SU-DHL-6 (cell line): Measurements from ENCODE around the gene CCDC85C.

Source experiments
- H2AFZ ChIP-seq: fragments of 200-600 bp; sonication (generic); 2 replicates; pipeline ENCODE4 v1.6.1; 2014; ENCODE audit warnings: low read depth, mild to moderate bottlenecking, moderate library complexity, mixed read lengths, antibody characterized with exemption, low read length; ENCODE audit not compliant: severe bottlenecking
- H3F3A ChIP-seq: fragments of 200-600 bp; shearing (Covaris generic); 2 replicates; pipeline ENCODE4 v1.6.0; 2016; ENCODE audit warnings: antibody characterized with exemption, mild to moderate bottlenecking; ENCODE audit not compliant: insufficient read depth
- H3K27ac ChIP-seq: fragments of 200-600 bp; sonication (generic); 2 replicates; pipeline ENCODE4 v1.5.1; 2016; ENCODE audit warnings: low read depth, mild to moderate bottlenecking, low read length, moderate library complexity, mixed read lengths
- H3K27me3 ChIP-seq: fragments of 200-600 bp; sonication (generic), shearing (Covaris generic); 2 replicates; pipeline ENCODE4 v1.6.0; 2014; ENCODE audit warnings: mild to moderate bottlenecking, low read length
- H3K36me3 ChIP-seq: fragments of 200-600 bp; sonication (generic); 2 replicates; pipeline ENCODE4 v1.6.1; 2014; ENCODE audit warnings: mild to moderate bottlenecking, low read length, mixed read lengths
- H3K4me2 ChIP-seq: fragments of 300-600, 200-600 bp; shearing (Covaris generic), sonication (generic); 2 replicates; pipeline ENCODE4 v1.6.0; 2014; ENCODE audit warnings: low read length, low read depth, mild to moderate bottlenecking; ENCODE audit not compliant: poor library complexity, severe bottlenecking
- H3K4me3 ChIP-seq: fragments of 200-600 bp; sonication (generic); 2 replicates; pipeline ENCODE4 v1.5.1; 2014; ENCODE audit warnings: antibody characterized with exemption, low read length, mild to moderate bottlenecking, mixed read lengths; ENCODE audit not compliant: insufficient read depth, poor library complexity, severe bottlenecking
- H3K79me2 ChIP-seq: fragments of 200-600 bp; sonication (generic); 2 replicates; pipeline ENCODE4 v1.6.1; 2014; ENCODE audit warnings: mild to moderate bottlenecking, low read length, moderate library complexity; ENCODE audit not compliant: insufficient read depth
- H3K9ac ChIP-seq: fragments of 200-600 bp; sonication (generic); 2 replicates; pipeline ENCODE4 v1.7.0; 2014; ENCODE audit warnings: mild to moderate bottlenecking, low read length
- H3K9me2 ChIP-seq: fragments of 200-600 bp; sonication (generic); replicated peaks from 2 replicates; pipeline ENCODE4 v1.6.1; 2014; ENCODE audit warnings: low read length; ENCODE audit not compliant: insufficient read depth
- H3K9me3 ChIP-seq: fragments of 200-600 bp; sonication (generic); 2 replicates; pipeline ENCODE4 v1.6.1; 2014; ENCODE audit warnings: low read length, mixed read lengths; ENCODE audit not compliant: insufficient read depth
- H4K20me1 ChIP-seq: fragments of 200-600 bp; sonication (generic); 2 replicates; pipeline ENCODE4 v1.6.1; 2014; ENCODE audit warnings: low read depth, mild to moderate bottlenecking, antibody characterized with exemption, low read length, moderate library complexity, mixed read lengths
- CTCF ChIP-seq: fragments of 200-600 bp; sonication (generic); IDR thresholded peaks from one replicate; pipeline ENCODE4 v1.5.1; 2017; ENCODE audit warnings: antibody characterized with exemption, mild to moderate bottlenecking, low read length, moderate library complexity; ENCODE audit not compliant: insufficient read depth, poor library complexity, severe bottlenecking
- EZH2phosphoT487 ChIP-seq: fragments of 200-600 bp; sonication (generic), shearing (Covaris generic); conservative IDR thresholded peaks from 2 replicates; pipeline ENCODE4 v1.6.1; 2018; ENCODE audit warnings: mild to moderate bottlenecking, antibody characterized with exemption, low read length, moderate library complexity, mixed read lengths

CCDC85C gene

DNA sequence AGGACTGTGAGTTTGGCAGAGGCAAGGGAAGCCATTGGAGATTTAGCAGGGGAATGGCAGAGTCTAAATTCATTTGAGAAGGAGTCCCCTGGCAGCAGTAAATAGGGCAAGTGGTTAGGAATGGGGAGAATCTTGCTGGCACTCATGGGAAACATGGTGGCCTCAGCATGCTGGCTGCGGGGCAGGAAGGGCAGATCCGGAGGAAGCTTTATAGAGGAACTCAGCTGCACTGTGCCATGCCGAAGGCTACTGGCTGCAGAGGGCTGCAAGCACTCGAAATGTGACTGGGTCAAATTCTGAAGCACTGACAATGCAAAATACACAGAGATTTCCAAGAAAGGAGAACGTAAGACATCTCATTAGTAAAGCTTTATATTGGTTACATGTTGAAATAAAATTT, 98.9 kb downstream of the CCDC85C start:
- Histone ChIP-seq H3K27me3 (no peaks in the 10 kb centered on the region), H3F3A (no peaks in the 10 kb centered on the region), H2AFZ (no peak overlapping the region), H3K4me2 (no peak overlapping the region), H3K27ac (no peak overlapping the region), H3K9me2 (no peaks in the 10 kb centered on the region), H4K20me1 (no peaks in the 10 kb centered on the region), H3K79me2 (no peaks in the 10 kb centered on the region), H3K9ac (no peak overlapping the region), H3K4me3 (no peak overlapping the region), H3K9me3 (no peaks in the 10 kb centered on the region), H3K36me3 (peaks cover 18% of the 10 kb centered on the region; the same call in 1 of the 2 replicates)
- no peak for TF ChIP-seq CTCF
- no peak for TF ChIP-seq EZH2phosphoT487

- Histone ChIP-seq H3F3A (no peaks in the 10 kb centered on the region), H3K36me3 (peaks cover 18% of the 10 kb centered on the region; the same call in 1 of the 2 replicates), H3K9ac (no peak overlapping the region), H3K27ac (no peak overlapping the region), H4K20me1 (no peaks in the 10 kb centered on the region), H2AFZ (no peak overlapping the region), H3K79me2 (no peaks in the 10 kb centered on the region), H3K9me2 (no peaks in the 10 kb centered on the region), H3K4me2 (no peak overlapping the region), H3K4me3 (no peak overlapping the region), H3K9me3 (no peaks in the 10 kb centered on the region), H3K27me3 (no peaks in the 10 kb centered on the region)
- TF ChIP-seq EZH2phosphoT487 (no peak), CTCF (no peak)
Observed at GRCh38 chr14:99503848-99504453, 100.1 kb downstream of the CCDC85C start.

GRCh38 chr14:99502989-99503421, 101.0 kb downstream of the CCDC85C start:
- no peak overlapping the region for H3K27ac ChIP-seq

More at GRCh38 chr14:99502989-99503421, 101.0 kb downstream of the CCDC85C start:
- Histone ChIP-seq H3K4me2 (no peak overlapping the region), H3K79me2 (no peaks in the 10 kb centered on the region), H3K27me3 (no peaks in the 10 kb centered on the region), H4K20me1 (no peaks in the 10 kb centered on the region), H3K4me3 (no peak overlapping the region), H3K9me3 (no peaks in the 10 kb centered on the region), H3F3A (no peaks in the 10 kb centered on the region), H2AFZ (no peak overlapping the region), H3K9me2 (no peaks in the 10 kb centered on the region), H3K9ac (no peak overlapping the region), H3K36me3 (peaks cover 18% of the 10 kb centered on the region; the same call in 1 of the 2 replicates)
- no peak for TF ChIP-seq CTCF
